HPDE6-E6E7 (cell line): ENCODE results near the gene SOX21.
"Not testable (repeated sequence)": the region's sequence is repeated elsewhere in the genome, so short reads cannot be mapped to it uniquely, and the experiment has no call there.

Experiments used
- DNase-seq: peaks from one replicate; pipeline ENCODE4 v3.0.0; 2011; ENCODE audit warnings: missing footprints; ENCODE audit errors: extremely low spot score

Gene SOX21

DNA sequence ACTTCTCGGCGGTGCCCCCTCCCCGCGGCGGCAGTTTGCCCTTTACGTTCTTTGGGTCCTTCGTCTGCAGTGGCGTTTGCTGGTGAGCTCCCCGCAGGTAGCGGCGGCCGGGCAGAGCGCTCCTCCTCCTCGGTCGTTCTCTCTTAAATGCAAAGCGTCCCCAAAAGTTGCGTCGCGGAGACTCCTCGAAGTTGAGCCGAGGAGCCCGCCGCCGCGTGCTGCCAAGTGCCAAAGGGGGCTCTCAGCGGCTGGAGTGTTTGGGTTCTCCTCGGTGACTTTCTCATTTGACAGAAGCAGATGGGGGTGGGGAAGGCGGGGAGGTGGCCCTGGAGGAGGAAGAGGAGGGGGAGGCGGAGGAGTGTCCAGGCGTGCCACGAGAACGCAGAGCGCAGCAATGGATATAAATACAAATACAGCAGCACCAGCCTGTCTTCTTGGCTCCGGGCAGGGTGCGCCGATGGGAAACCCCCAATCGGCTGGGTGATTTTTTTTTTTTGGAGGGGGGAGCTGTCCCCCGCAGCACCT, at the start of gene SOX21:
Gene SOX21 (minus strand): TSS at position 259 of the 525 bp plus-strand sequence. CDS start 496 bp downstream, outside the sequence.
- DNase-seq: no peak

DNA sequence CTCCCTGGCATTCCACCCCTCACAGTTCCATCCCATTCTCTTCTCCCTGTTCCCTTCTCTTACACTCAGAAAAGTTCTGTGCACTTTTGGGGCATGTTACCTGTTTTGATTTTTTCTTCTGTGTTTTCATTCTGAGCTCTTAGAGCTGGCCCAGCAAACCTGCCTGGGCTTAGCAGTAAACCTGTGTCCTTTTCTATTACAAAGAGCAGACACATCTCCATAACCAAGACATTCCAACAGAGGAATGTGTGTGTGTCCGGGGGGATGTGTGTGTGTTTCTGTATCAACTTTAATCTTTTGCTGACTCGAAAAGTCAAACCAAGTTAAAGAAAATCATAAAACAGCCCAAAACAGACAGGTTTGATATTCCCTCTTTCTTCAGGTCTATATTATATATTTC, 49.1 kb upstream of the SOX21 start:
- DNase-seq: no peak

DNA sequence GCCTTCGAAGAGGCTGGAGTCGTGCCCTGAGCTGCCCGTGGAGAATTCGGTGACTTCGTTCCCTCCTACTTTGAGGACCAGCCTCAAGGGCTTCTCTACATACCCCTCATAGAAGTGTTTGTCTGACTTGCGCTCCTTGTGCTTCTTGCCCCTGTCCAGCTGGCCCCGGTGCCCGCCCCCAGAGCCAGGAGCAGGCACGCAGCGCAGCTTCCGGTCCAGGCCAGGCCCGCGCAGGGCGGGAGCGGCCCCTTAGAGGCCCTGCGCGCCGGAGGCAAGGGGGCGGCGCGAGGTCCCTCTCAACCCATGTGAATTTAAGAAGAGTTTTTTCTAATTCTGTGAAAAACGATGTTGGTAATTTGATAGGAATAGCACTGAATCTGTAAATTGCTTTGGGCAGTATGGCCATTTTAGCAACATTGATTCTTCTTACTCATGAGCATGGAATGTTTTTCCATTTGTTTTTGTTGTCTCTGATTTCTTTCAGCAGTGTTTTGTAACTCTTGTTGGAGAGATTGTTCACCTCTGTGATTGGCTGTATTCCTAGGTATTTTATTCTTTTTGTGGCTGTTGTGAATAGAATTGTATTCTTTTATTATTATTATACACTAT, 46.9 kb upstream of the SOX21 start:
- no peak for DNase-seq

DNA sequence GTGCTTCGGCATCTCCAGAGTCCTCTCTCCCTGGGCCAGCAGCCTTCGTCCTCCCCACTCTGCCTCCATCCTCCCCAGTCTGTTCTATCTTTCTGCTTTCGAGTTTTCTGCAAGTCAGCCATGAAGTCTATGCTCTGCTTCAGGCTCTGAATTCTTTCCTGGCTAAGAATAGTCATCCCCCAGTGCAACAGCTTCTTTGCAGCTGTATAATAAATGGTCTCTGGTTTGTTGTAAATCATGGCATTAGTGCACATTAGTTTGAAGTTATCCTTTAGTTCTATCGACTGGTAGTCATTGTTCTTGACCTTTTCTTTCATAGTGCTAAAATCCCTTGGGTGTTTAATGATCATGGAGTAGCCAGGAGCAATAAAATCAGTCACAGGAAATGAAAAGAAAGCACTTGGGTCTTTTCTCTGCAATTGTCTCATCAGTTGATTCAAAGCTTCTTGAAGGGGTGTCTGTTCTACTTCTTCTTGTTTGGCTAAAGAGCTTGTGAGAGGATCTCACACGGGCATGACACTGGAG, 46.2 kb upstream of the SOX21 start:
- DNase-seq: no peak

DNA sequence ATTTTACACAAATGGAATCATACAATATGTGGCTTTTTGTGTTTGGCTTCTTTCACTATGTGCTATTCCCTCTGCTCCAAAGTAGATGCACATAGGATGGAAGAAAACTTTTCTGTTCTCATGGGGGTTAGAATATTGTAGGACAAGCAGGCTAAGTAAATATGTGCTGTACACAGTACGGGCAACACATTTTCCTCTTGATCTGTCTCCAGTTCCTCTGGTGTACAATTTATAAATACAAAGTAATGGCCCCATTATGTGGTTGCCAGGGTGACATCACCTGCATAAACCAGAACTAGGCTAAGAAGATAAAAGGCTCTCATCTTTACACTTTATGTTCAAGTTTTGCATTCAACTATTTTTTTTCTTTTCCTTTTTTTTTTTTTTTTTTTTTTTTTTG, 41.0 kb upstream of the SOX21 start:
- no peak for DNase-seq

DNA sequence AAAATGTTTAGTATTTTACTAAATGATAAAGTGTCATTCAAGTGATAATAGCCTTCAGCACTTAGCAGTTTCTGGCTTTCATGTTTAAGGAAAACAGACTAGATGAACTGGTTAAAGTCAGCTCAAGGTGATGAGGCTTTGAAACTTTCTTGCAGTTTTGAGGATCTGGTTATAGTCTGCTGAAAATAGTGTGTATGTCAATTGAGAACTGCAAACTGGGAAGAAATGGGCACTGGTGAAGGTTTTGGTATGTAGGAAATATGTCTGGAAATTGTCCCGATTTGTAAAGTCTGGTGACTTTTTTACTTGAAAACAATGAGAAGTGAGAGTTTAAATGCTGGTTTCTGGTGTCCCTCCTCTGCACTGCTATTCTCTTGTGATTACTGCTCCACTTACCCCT, 36.8 kb upstream of the SOX21 start:
- no peak for DNase-seq

DNA sequence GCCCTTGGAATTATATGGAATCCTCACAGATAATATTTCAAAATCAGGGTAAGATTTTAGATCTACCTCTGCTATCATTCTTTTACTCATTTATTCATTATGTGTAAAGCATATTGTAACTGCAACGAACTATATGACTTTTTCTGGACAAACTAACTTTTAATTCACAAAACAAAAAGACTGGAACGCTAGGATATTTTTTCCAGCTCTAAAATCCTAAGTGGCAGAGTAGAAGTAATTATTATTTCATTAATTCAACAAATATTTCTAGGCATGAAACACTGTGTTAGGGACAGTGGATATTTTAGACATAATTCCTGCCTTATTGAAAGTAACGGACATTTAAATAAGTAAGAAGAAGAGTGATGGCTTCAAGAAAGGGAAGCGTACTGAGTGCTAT, 26.9 kb upstream of the SOX21 start:
- DNase-seq: no peak

DNA sequence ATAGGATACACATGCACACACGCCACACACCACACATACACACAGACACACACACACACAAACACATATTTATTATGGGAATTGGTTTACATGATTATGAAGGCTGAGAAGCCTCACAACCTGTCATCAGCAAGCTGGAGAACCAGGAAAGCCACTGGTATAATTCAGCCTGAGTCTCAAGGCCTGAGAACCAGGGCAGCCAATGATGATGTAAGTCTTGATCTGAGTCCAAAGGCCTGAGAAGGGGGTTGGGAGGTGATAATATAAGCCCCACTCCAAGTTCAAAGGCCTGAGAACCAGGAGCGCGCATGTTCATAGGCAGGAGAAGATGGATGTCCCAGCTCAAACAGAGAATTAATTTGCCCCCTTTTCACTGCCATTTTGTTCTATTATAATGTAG, 18.7 kb upstream of the SOX21 start:
- DNase-seq: no peak

DNA sequence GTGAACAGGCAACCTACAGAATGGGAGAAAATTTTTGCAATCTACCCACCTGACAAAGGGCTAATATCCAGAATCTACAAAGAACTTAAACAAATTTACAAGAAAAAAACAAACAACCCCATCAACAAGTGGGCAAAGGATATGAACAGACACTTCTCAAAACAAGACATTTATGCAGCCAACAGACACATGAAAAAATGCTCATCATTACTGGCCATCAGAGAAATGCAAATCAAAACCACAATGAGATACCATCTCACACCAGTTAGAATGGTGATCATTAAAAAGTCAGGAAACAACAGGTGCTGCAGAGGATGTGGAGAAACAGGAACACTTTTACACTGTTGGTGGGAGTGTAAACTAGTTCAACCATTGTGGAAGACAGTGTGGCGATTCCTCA, 17.6 kb upstream of the SOX21 start:
- not testable (repeated sequence) for DNase-seq

DNA sequence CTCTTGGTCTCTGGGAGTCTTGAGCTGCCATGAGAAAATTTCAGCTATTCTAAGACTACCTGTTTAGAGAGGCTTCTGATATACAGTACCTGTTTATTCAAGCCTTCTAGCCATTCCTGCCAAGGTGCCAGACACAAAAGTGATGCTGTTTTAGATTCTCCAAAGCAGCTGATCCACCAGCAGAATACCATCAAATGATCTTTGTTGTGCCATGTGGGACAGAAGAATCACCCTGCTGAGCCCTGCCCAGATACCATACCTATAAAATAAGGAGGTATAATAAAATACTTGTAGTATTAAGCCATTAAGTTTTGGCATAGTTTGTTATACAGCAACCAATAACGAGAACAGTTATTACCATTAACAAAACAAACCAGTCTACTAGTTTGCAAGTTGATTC, 14.1 kb upstream of the SOX21 start:
- DNase-seq: no peak

DNA sequence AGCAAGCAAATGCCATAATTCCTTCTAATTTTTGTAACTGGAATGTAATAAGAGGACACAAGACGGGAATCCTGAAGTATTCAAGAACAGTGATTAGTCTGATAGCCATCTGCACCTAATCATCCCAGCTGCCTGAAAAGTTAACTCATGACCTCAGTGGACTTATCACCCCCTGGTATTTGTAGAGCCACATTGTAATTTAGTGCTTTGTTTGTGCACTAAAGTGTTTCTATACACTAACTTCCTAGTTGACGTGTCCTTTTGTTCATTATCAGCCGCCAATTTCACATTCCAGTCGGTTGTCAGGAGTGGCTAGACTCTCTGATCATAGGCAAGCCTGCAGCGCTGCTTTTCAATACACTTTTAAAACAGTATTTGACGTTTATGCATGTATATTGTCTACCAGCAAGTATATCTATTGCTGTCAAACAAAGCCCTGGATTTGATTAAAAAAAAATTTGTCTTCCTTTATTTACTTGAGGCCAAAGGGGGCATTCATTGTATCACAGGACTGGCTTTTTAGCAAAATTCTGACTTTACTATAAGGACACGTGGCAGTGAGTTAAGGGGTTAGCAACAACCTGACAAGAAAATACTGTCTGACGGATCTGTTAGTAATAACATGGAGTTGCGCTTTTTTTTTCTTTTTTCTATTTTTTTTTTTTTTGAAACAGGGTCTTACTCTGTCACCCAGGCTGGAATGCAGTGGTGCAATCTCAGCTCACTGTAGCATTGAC, 10.4 kb upstream of the SOX21 start:
- DNase-seq: no peak

DNA sequence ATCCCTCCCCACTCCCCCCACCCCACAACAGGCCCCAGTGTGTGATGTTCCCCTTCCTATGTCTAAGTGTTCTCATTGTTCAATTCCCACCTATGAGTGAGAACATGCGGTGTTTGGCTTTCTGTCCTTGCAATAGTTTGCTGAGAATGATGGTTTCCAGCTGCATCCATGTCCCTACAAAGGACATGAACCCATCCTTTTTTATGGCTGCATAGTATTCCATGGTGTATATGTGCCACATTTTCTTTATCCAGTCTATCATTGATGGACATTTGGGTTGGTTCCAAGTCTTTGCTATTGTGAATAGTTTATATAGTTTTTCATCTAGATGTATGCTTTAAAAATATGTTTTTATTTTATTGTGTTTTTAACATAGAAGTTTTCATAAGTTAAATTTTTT, 6.4 kb upstream of the SOX21 start:
- DNase-seq: not testable (repeated sequence)

DNA sequence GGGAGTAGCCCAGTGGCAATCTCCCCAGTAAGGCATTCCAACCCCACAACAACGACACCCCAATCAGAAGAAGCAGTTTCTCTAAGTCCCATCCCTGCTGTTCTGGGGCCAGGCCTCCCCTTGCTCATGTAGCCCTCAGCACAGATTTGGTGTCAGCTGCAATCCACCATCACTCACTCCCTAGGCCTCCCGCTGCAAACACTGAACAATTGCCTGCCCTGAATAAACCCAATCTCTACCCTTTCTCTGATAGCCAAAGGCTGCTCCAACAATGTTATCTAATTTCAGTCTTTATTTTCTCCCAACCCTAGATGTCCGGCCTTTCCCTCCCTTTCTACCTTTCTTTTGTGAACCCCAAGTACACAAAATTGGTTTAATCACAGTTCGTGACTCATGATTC, 5.6 kb upstream of the SOX21 start:
- no peak for DNase-seq

DNA sequence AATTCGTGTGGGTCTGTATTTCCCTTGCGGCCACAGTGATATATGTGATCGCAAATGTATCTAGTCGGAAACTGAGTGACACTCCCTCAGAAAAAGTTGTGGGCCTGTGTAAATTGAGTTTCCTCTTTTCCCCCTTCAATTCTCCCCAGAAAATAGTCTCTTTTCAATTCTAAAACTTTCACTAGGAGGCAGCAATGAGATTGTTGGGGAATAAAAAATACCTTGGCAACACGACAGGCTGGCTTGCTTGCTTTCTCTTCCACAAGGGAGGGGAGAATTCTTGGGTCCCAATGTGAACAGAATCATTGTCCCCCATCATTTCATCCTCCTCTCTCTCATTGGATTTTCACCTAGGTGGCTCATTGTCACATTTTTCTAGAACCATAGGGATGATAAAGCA, 3.7 kb upstream of the SOX21 start:
- DNase-seq: no peak

DNA sequence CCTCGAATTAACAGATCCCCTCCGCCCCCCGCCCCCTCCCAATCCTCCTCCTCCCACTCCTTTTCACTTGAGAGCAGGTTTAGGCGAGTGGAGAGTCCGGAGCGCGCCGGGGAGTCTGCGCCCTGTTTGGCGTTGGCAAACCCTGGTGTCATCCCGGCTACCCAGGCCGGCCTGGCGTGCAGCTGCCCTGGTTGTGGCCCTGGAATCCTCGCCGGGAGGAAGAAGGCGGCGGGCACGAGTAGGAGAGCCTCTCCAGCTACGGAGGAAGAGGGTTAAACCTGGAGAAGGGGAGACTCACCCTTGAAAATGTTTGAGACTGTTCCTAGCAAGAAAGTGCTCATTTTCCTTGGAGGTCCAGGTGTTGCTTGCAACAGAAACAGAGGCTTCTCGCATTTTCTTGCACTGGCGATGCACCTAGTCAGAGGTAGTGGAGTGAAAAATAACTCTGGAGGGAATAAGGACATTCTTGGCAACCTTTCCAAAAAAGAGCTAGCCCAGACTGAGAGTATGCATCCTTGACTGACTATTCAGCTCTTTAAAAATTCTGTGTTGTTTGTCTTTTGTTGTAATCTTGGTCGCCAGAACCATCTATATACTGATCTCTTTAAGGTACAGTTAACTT, 1.3 kb upstream of the SOX21 start:
- DNase-seq: no peak

DNA sequence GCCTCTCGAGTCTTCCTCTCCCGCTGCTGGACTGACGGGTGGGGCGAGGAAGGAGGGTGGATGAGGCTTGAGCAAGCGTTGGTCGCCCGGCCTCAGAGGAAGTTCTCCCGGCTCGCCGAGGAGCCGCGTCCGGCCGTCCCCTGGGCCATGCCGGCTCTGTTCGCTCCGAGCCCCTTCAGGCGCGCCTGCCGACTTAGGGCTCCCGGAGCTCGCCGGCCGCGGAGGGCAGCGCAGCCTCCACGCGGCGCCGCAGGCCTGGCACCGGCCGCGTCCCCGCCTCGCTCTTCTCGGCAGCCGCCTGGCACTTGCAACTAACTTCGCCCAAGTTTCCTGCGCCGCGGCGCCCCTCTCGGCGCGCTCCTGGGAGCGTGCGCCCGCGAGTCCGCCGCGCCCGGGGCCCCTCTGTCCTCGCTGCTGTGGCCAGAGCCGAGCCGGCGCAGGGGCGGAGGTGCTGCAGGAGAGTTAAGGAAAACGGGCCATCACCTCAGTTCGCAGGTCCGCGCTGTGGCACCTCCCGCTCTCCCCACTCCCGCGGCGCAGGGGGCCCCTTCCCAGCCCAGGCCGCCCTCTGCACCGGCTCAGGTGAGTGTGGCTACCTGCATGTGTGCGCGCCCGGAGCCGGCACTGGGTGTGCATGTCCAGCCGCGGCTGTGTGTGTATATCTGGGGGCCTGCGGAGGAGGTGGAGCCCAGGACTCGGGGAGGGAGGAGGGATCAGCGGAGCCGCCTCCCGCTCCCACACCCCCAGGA, 641 bp upstream of the SOX21 start:
- no peak for DNase-seq

DNA sequence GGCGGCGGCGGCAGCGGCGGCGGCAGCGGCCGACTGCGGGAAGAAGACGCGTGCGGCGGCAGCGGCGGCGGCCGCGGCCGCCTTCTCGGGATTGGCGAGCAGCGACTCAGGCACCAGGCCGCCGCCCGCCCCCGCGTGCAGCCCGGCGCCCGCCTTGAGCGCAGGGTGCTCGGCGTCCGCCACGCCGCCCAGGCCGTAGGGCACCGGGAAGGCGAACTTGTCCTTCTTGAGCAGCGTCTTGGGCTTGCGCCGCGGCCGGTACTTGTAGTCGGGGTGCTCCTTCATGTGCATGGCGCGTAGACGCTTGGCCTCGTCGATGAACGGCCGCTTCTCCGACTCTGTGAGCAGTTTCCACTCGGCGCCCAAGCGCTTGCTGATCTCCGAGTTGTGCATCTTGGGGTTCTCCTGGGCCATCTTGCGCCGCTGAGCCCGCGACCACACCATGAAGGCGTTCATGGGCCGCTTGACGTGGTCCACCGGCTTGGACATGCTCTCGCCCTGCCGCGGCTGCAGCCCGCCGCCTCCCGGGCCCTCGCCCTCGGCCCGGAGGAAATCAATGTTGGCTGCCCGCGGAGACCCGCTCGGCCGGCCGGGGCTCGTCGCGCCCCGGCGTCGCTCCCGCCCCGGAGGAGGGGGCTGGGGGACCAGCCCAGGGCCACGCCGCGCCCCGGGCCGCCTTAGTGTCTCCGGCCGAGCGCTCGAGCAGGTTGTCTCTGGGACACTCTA, 621 bp downstream of the SOX21 start:
- no peak for DNase-seq

DNA sequence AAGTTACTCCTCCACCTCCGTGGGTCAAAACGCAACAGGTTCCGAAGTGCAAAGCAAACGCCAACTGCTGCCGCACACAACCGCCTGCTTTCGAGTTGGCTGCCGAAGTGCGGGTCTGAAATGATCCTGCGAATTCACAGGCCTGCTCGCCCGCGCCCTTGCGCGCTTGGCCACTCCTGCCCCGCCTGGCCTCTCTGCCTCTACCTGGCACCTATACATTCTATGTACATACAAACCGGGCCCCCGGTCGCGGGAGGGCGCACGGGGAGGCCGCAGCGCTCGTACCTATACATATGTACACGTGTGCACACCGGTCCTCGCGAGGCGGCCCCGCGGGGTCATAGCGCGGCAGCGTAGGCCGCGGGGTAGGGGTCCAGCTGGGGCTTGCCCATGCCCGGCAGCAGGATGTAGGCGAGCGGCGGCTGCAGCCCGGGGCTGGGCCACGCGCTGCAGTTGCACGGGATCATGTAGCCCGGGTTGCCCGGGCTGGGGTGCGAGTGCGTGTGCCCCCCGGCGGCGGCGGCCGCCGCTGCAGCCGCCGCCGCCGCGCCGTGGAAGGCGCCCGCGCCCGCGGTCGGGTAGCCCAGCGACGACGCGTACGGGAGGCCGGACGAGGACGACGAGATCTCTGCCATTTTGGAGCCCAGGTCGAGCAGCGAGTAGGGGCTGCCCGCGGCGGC, 1.3 kb downstream of the SOX21 start:
- no peak for DNase-seq

DNA sequence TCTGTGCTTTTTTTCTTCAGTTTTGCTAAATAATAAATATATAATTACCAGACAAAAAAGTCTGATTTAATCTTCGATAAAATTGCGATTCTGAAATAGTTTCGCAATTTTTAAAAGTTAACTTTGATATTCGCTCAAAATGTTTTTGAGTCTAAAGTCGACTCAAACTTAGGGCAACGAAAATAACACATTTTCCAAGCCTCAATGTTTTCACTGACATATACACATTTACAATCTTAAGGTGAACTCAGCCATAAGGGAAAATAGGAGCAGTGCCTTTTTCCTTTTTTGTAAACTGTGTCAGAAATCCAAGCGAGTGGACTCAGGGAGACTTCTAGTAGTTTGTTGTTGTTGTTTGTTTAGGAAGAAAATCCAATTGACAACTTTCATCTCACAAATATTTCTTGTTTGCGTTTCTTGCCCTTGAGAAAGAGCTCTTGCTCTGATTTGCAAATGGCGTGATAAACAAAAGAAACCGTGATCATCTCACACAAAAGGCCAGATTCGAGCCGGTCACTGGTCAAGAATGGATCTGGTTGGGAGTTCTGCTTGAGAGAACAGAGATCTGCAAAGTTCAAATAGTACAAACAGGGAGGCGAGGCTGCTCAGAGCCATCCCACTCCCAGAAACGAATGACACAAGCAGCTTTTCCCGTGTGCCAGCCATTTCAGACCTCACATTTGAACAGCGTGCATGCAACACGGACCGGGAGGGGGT, 2.1 kb downstream of the SOX21 start:
- DNase-seq: no peak
